Panc1 (cell line): Measurements from ENCODE around the gene IFT57. TPM values are rescaled to one million over a fixed set of nuclear protein-coding genes. Genes with fewer than 3 reads are reported as not detected.

ENCODE experiments used
- ATAC-seq: fragments of 200-7000 bp; cut with Tn5 transposase; 2 replicates; pipeline ENCODE4 v1.9.1; 2020; ENCODE audit warnings: mild to moderate bottlenecking, moderate library complexity
- BruUV-seq: library from RNA; stranded (reverse); fragments of 400-500 nt; replicated peaks from 2 replicates; lab custom pipeline; 2021; lab: Mats Ljungman, UMichigan
- CTCF ChIA-PET: fragments of 300-600 bp; sonication (Branson Sonifier 250); formaldehyde crosslinking; loops from one replicate; lab custom pipeline; 2022; ENCODE audit warnings: antibody characterized with exemption; lab: Charles Lee
- POLR2A ChIA-PET: fragments of 300-600 bp; sonication (Branson Sonifier 250); formaldehyde crosslinking; loops from one replicate; lab custom pipeline; 2022; ENCODE audit warnings: antibody characterized with exemption; lab: Charles Lee
- DNase-seq: peaks from one replicate; pipeline ENCODE4 v3.0.0-alpha.2; 2010; ENCODE audit warnings: low read depth, low spot score
- H3K27ac ChIP-seq: 2 replicates; pipeline ENCODE4 v1.5.1; 2011; ENCODE audit warnings: mild to moderate bottlenecking, low read length, inconsistent platforms
- H3K27me3 ChIP-seq: fragments of 200-500 bp; sonication (Bioruptor generic); 2 replicates; pipeline ENCODE4 v1.6.0; 2014; ENCODE audit warnings: low read length, inconsistent platforms; ENCODE audit not compliant: control insufficient read depth, insufficient read depth
- H3K36me3 ChIP-seq: fragments of 200-500 bp; sonication (Bioruptor generic); 2 replicates; pipeline ENCODE4 v1.5.1; 2014; ENCODE audit warnings: inconsistent platforms, mild to moderate bottlenecking, low read length, moderate library complexity; ENCODE audit not compliant: control insufficient read depth, insufficient read depth
- H3K4me1 ChIP-seq: 2 replicates; pipeline ENCODE4 v1.5.1; 2011; ENCODE audit warnings: inconsistent platforms, mild to moderate bottlenecking, low read length, moderate library complexity; ENCODE audit not compliant: control insufficient read depth, insufficient read depth
- H3K4me3 ChIP-seq, 2 experiments: 2 replicates each; pipeline ENCODE4 v1.5.1; 2011 to 2012; ENCODE audit warnings: low read depth in 2 of 2, low read length in 2 of 2, mild to moderate bottlenecking in 2 of 2, inconsistent platforms in 1 of 2, moderate library complexity in 1 of 2
- H3K9me3 ChIP-seq: fragments of 200-500 bp; sonication (Bioruptor generic); 2 replicates; pipeline ENCODE4 v1.5.1; 2014; ENCODE audit warnings: low read depth, mild to moderate bottlenecking, inconsistent platforms, low read length, moderate library complexity; ENCODE audit not compliant: control insufficient read depth, insufficient read depth
- CTCF ChIP-seq: fragments of 450-650 bp; IDR thresholded peaks from 2 replicates; pipeline ENCODE4 v1.5.1; 2017; ENCODE audit warnings: mild to moderate bottlenecking
- POLR2AphosphoS5 ChIP-seq: IDR thresholded peaks from 2 replicates; pipeline ENCODE4 v1.6.1; 2012; ENCODE audit warnings: mild to moderate bottlenecking, low read depth, low read length, moderate library complexity
- REST ChIP-seq, 2 experiments: IDR thresholded peaks; 2 replicates each; pipeline ENCODE4 v1.6.1; 2011 to 2012; ENCODE audit warnings: low read depth in 2 of 2, control low read depth in 1 of 2, low read length in 1 of 2, mild to moderate bottlenecking in 1 of 2, moderate library complexity in 1 of 2; ENCODE audit not compliant: insufficient read depth in 1 of 2
- SIN3A ChIP-seq: IDR thresholded peaks from 2 replicates; pipeline ENCODE4 v1.6.1; 2012; ENCODE audit warnings: low read depth, mild to moderate bottlenecking, low read length, moderate library complexity, borderline replicate concordance; ENCODE audit not compliant: insufficient read depth
- TCF7L2 ChIP-seq: IDR thresholded peaks from 2 replicates; pipeline ENCODE4 v1.6.1; 2011; ENCODE audit warnings: mild to moderate bottlenecking, low read depth, low read length, inconsistent platforms
- in situ Hi-C: cut with HindIII; loops from 2 replicates; pipeline ENCODE4 v1.10.0; 2016; ENCODE audit warnings: low sequenced_read_pairs, low pct_unique_long_range_greater_than_20kb
- intact Hi-C: fragments of 100-400 bp; cut with micrococcal nuclease; formaldehyde crosslinking; loops from one replicate; pipeline ENCODE4 v1.10.0; 2022; ENCODE audit not compliant: unreplicated experiment
- total RNA-seq: library from RNA; stranded (reverse); gene quantifications from one replicate; pipeline ENCODE4 v1.2.1, GENCODE V29; 2021; ENCODE audit not compliant: unreplicated experiment

The IFT57 gene
- total RNA-seq, 1 experiment from 2014 or later, result 45.7 TPM

DNA sequence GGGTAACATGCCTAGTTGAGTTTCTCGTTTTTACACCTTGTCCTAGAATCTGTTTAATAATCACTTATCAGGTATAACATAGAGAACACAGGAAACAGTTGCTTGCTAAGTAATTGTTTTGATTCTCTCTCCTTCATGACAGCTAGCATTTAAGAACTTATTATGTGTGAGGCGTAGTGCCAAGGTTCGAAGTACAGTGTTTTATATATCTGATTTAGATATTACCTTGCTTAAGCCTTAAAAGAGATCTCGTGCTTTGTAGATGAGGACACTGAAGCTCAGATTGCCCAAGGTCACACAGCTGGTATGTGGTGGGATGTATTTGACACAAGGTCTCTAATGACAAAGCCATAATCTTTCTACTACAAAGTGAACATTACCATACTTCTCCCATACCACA is 29.0 kb upstream of the IFT57 start:
- H3K36me3 ChIP-seq, result no peaks in the 10 kb centered on the region
- intact Hi-C loops (no loop called here), in situ Hi-C loops (no loop called here)
- H3K27me3 ChIP-seq, result no peaks in the 10 kb centered on the region
- ATAC-seq (no peak), DNase-seq (no peak)
- POLR2A ChIA-PET, result no interaction called here
- CTCF ChIA-PET, result no interaction called here
- H3K27ac ChIP-seq, result no peak overlapping the region
- no peak overlapping the region for H3K4me3 ChIP-seq
- TF ChIP-seq POLR2AphosphoS5 (no peak), SIN3A (no peak), CTCF (no peak)
- H3K4me1 ChIP-seq, result no peaks in the 10 kb centered on the region
- BruUV-seq, result no TSS peak
- no peaks in the 10 kb centered on the region for H3K9me3 ChIP-seq

GRCh38 chr3:108250626-108251025 is 28.4 kb upstream of the IFT57 start:
- intact Hi-C loops, result no loop called here
- ChIA-PET CTCF (no interaction called here), POLR2A (no interaction called here)
- in situ Hi-C loops, result no loop called here
- H3K4me3 ChIP-seq, result no peak overlapping the region
- no peak for ATAC-seq
- no peak for DNase-seq
- TF ChIP-seq POLR2AphosphoS5 (no peak), REST (IDR thresholded peaks at IDR 0.05; ENCODE audit: insufficient read depth in 1 of 2, low read depth in 2 of 2, low read length in 1 of 2) (no peak), SIN3A (no peak), CTCF (no peak), TCF7L2 (no peak)
- no peaks in the 10 kb centered on the region for H3K27me3 ChIP-seq
- BruUV-seq, result no TSS peak
- H3K9me3 ChIP-seq, result no peaks in the 10 kb centered on the region
- H3K4me1 ChIP-seq, result no peaks in the 10 kb centered on the region
- H3K36me3 ChIP-seq, result no peaks in the 10 kb centered on the region
- H3K27ac ChIP-seq, result no peak overlapping the region
